Measurements from ENCODE around the gene AFG1L. TPM values are rescaled to one million over a fixed set of nuclear protein-coding genes. Genes with fewer than 3 reads are reported as not detected.

The AFG1L gene
- total RNA-seq, 1 experiment from 2014 or later = 6.8 TPM

DNA sequence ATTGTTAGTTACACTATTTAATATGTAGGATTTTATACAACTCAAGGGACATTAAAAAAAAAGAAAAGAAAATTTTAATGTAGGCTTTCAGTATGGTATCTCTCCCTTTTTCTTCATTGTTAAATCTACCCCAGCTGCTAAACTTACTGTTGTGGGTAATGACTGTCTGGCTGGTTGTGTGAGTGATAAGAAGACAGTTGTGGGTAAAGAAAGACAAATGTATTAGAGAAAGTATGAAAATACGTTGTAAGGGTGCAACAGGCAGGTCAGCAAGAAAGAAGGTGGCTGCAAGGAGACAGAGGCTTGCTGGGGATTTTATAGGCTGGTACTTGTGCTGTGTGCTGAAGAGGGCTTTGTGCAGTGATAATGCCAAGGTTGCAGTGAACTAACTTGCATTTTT lies 174.5 kb downstream of the AFG1L start:
- in situ Hi-C loops (cut with HindIII; ENCODE audit: low pct_unique_long_range_greater_than_20kb, low sequenced_read_pairs) = no loop called here

DNA sequence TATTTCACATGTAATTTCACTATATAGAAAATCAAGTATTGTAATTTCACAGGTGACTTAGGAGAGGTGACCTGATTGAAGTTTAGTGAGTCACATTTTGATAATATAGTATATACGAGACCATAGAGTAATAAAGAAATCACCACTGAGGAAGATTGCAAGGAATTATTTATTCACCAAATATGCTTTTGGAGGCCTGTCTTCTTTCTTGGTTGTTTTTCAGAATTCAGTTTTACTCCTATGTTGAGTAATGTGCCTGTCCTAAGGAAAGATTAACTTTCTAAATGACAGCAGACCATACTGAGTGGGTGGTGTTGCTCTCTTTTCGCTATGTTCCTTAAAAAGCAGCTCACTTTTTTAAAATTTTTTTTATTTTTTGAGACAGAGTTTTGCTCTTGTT lies 178.3 kb downstream of the AFG1L start:
- in situ Hi-C loops (cut with HindIII; ENCODE audit: low pct_unique_long_range_greater_than_20kb, low sequenced_read_pairs) = no loop called here
- DNase-seq (ENCODE audit: low read depth) = no peak

More for the DNA sequence above, 174.5 kb downstream of the AFG1L start:
- no peak for DNase-seq (ENCODE audit: low read depth)

DNA sequence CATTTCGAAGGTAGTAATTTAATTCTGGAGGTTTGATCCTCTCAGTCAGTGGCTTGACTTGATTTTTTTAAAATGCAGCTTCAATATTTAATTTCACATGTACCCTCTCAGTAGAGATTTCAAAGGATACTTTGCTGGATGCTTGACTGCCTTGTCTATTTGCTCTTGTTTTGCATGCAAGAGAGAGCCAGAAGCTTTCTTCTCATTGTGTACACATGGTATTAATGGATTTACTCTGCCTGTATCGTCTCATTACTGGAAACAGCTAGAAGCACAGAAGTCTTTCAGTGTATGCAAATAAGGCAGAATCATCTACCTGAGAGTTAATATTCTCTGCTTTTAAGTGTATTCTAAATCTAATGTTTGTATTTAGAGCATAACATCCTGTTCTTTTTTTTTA lies 181.5 kb downstream of the AFG1L start:
- DNase-seq (ENCODE audit: low read depth) = no peak
- in situ Hi-C loops (cut with HindIII; ENCODE audit: low pct_unique_long_range_greater_than_20kb, low sequenced_read_pairs) = no loop called here

DNA sequence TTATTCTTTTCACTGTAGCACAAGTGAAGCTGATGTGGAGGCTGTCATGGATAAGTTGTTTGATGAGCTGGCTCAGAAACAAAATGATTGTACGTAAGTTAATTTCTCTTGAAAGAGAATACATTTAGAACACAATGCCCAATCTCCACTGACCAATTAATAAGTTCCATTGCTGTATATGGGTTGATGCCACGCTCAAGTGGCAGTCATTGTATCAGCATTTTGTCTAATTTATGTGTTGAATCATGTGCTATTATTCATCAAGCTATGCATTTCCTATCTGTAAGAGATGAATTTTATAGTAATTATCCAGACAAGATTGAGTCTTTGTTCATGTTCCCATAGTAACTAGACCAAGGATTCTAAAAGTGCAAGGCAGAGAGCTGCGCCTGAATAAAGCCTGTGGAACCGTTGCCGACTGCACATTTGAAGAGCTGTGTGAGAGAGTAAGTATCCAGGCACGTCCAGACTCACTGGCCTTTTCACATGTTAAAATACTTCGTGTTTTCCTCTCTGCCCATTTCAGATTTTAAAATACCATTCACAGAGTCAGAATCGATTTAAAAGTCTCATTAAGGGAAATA lies 182.1 kb downstream of the AFG1L start:
- in situ Hi-C loops (cut with HindIII; ENCODE audit: low pct_unique_long_range_greater_than_20kb, low sequenced_read_pairs) = no loop called here
- no peak for DNase-seq (ENCODE audit: low read depth)

DNA sequence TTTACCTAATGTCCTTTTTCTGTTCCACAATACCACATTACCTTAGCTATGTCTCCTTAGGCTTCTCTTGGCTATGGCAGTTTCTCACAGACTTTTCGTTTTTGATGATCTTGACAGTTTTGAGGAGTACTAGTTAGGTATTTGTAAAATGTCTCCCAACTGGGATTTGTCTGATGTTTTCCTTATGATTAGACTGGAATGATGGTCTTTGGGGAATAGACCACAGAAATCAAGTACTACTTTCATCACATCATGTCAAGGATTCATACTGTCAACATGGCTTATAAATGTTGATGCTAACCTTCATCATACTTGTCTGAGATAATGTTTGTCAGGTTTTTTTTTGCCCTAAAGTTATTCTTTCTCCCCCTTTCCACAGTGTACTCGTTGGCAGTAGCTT lies 187.7 kb downstream of the AFG1L start:
- DNase-seq (ENCODE audit: low read depth) = no peak
- in situ Hi-C loops (cut with HindIII; ENCODE audit: low pct_unique_long_range_greater_than_20kb, low sequenced_read_pairs) = no loop called here

DNA sequence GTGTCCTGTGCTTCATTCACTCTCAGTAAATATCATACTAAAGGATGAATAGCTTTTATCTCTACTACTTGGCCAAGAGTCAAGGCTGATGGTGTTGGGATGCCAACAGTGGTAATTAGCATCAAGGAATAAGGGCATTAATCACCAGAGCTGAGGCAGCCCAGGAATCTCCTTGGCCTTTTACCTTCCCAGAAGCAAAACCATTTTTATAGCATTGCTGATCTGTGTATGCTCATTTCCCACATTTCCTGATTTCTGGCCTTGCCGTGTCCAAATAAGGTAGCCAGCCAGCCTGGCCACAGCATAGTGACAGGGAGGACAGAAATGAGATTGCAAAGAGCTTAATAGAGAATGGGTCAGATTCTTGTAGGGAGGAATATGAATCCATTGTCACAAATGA lies 189.2 kb downstream of the AFG1L start:
- no peak for DNase-seq (ENCODE audit: low read depth)
- in situ Hi-C loops (cut with HindIII; ENCODE audit: low pct_unique_long_range_greater_than_20kb, low sequenced_read_pairs) = no loop called here

DNA sequence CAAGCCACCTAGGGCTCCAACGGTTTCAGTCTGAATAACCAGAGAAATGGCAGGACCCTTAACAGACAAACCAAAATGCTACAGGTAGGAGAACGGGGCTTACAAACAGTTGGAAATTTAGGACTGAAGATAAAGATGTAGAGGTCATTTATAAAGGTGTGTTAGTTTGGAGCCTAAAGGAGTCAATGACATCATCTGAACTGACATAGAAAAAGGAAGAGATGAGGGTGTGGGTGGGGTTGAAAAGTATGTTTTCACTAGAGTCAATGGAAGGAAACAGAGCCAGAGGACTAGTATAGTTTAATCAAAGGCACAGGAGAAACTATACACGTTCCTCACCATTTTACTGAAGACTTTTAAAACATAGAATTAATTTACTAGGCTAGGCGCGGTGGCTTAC lies 194.8 kb downstream of the AFG1L start:
- DNase-seq (ENCODE audit: low read depth) = no peak
- in situ Hi-C loops (cut with HindIII; ENCODE audit: low pct_unique_long_range_greater_than_20kb, low sequenced_read_pairs) = no loop called here

DNA sequence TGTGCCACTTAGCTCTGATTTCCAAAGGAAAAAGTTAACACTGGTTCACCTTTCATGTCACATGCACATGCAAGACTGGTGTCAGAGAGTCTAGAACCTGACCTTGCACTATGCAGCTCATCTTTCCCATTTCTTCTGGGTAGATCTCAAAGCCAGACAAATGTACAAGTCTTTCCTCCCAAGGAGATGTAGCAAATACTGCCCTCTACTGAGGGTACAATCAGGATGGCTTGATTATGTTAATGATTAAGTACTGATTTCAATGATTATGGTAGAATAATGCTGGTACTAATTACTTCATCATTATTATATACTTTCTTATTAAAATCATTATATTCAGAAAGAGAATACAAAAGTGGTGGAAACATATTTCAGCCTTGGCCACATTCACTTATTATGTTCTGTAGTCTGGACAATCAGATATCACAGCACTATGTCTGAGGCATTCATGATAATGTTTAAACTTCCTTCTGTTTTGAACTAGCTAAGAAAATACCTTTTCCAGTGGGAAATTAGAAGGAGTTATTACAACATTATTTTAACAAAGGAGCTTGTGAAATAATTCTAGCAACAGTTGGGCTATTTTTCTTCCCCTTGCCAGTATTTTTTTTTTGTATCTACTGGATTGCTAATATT lies 197.4 kb downstream of the AFG1L start:
- DNase-seq (ENCODE audit: low read depth) = peak; percentile 13
- in situ Hi-C loops (cut with HindIII; ENCODE audit: low pct_unique_long_range_greater_than_20kb, low sequenced_read_pairs) = no loop called here

DNA sequence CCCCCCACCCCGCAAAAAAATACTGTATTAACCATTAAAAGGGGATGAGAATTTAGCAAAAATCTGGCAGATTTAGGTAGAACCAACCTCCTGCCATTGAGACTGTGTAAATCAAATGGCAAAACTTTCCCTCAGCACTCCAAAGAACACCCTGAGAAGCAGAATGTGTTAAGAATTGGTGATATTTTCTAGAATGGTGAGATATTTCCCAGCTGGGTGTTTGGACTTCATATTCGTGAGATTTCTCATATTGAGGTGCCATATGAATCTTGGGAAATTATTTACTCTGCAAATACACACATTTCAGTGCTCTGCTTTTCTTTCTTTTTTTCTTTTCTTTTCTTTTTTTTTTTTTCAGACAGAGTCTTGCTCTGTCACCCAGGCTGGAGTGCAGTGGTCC lies 199.6 kb downstream of the AFG1L start:
- in situ Hi-C loops (cut with HindIII; ENCODE audit: low pct_unique_long_range_greater_than_20kb, low sequenced_read_pairs) = no loop called here
- no peak for DNase-seq (ENCODE audit: low read depth)

DNA sequence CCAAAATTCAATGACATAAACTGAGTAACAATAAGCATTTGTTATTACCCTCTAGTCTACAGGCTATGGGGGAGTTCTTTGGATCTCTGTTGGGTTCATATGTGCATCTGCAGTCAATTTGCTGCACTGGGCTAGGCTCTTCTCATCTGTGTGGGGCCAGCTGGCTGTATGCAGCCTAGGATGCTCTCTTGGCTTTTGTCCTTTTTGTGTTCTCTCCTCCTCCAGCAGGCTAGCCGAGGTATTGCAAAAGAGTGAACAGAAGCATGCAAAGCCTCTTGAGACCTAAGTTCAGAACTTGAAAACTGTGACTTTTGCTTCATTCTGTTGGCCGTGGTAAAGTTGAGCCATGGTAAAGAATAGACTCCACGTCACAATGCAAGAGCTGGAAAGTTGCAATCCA lies 203.0 kb downstream of the AFG1L start:
- in situ Hi-C loops (cut with HindIII; ENCODE audit: low pct_unique_long_range_greater_than_20kb, low sequenced_read_pairs) = no loop called here

DNA sequence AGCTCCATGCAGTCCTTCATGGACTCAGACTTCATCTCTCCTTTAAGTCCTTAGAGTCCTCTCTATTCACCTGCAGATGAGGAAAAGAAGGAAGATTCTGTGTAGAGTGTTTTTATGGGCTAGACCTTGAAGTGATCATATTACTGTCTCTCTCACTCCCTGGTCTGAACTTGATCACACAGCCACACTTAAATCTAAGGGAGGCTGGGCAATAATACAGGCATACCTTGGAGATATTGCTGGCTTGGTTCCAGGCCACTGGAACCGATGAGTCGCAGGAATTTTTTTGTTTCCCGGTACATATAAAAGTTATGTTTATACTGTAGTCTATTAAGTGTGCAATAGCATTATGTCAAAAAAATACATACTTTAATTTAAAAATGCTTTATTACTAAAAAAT lies 206.7 kb downstream of the AFG1L start:
- in situ Hi-C loops (cut with HindIII; ENCODE audit: low pct_unique_long_range_greater_than_20kb, low sequenced_read_pairs) = no loop called here
- DNase-seq (ENCODE audit: low read depth) = peak; percentile 23

More for the DNA sequence above, 203.0 kb downstream of the AFG1L start:
- DNase-seq (ENCODE audit: low read depth) = no peak

DNA sequence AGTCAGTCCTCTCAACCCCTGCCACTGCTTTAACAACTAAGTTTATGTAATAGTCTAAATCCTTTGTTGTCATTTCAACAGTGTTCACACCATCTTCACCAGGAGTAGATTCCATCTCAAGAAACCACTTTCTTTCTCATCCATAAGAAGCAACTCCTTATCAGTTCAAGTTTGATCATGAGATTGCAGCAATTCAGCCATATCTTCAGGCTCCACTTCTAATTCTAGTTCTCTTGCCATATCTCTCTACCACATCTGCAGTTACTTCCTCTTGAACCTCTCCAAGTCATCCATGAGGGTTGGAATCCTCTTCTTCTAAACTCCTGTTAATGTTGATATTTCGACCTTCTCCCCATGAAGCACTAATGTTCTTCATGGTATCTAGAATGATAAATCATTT lies 208.0 kb downstream of the AFG1L start:
- in situ Hi-C loops (cut with HindIII; ENCODE audit: low pct_unique_long_range_greater_than_20kb, low sequenced_read_pairs) = no loop called here
- no peak for DNase-seq (ENCODE audit: low read depth)

DNA sequence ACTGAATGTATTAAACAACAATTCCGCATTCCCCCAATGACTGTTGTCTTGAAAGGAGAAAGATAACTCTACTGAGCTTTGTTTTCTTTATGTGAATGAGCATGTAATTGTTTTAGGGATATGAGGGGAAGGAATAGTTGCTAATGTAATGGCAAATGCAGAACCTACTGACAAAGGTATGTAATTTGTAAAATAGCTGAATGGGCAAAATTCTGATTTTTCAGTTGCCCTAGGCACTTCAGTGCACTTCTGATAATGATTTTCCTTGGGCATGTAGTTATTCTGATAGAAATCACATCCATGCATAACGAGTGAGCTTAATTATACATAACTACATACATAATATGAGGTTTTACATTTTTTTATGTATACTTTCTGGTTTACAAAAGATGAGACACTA lies 212.5 kb downstream of the AFG1L start:
- no peak for DNase-seq (ENCODE audit: low read depth)
- in situ Hi-C loops (cut with HindIII; ENCODE audit: low pct_unique_long_range_greater_than_20kb, low sequenced_read_pairs) = no loop called here

DNA sequence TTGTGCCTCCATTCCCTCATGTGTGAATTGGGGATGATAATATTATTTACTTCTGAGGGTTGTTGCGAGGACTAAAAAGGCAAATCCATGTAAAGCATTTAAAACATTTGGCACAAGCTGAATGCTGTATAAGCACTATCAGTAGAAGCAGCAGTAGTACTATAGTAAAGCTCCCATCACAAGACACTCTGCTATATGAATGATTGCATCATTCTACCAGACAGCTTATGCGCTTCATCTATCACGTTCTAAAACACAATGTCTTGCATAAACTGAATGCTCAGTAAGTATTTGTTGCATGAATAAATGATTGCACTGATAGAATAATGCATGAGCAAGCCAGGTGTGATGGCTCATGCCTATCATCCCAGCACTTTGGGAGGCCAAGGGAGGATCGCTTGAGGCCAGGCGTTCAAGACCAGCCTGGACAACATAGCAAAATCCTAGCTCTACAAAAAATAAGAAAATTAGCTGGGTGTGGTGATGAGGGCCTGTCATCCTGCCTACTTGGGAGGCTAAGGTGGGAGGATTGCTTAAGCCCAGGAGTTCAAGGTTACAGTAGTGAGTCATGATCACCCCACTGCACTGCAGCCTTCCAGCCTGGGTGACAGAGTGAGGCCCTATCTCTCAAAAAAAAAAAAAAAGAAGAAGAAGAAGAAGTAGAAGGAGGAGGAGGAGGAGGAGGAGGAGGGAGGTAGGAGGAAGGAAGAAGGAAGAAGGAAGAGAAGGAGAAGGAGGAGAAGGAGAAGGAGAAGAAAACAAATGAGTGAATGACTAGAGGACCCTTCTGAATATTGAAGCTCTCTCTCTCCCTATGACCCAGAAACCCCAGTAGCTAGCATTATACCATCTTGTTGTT lies 215.8 kb downstream of the AFG1L start:
- DNase-seq (ENCODE audit: low read depth) = no peak
- in situ Hi-C loops (cut with HindIII; ENCODE audit: low pct_unique_long_range_greater_than_20kb, low sequenced_read_pairs) = no loop called here

DNA sequence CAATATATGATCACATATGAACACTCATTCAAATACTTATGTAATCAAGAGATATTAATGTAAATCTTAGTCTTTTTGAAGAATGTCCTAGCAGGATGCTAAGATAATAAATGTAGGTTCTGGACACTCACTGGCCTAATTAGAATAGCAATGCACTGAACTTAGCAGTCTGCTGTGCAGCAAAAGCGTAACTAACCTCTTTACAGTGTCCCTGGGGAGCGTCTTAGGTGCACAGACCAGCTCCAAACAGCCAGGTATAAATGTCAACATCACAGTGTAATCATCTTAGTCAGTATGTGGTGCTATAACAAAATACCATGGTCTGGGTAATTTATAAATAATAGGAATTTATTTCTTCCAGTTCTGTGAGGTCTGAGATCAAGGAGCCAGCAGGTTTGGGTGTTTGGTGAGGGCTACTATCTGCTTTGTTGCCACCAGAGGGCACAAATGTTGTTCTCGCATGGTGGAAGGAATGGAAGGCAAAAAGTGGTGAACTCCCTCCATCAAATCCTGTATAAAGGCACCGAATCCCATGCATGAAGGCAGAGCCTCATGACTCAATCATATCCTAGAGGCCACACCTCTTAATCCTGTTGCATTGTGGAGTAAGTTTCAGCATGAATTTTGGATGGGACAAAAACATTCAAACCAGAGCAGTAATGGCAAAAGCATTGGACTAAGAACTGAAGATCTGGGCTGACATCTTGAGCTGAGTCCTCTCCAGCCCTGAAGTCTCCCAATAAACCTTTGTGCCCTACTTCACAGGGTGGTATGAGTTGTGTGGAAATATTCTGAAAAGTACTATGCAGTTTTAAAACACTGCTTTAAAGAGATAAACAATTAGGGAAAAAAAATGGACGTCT lies 224.1 kb downstream of the AFG1L start:
- peak; percentile 15 for DNase-seq (ENCODE audit: low read depth)

DNA sequence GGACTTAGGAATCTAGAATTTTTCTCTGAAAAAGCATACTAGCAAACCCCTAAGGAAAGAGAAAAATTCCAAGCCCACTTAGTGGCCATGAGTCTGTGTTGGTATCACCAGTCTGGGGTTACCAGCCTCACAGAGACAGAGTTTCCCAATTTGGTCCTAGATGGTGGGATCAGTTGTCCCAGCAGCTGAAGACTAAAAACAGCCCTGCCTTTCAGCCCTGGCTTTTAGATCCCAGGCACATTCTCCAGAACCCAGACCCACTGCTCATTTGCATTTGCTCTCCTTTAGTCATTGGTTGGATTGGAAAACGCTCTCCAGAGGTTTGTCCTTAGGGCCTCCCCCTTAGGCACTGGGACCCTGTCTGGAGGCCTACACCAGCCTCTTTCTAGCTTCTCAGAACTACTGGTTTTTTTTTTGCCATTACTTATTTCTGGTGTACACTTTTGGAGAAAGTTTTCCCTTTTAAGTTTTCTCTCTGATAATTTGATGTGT lies 226.8 kb downstream of the AFG1L start:
- no peak for DNase-seq (ENCODE audit: low read depth)
- in situ Hi-C loops (cut with HindIII; ENCODE audit: low pct_unique_long_range_greater_than_20kb, low sequenced_read_pairs) = no loop called here

More for the DNA sequence above, 224.1 kb downstream of the AFG1L start:
- in situ Hi-C loops (cut with HindIII; ENCODE audit: low pct_unique_long_range_greater_than_20kb, low sequenced_read_pairs) = no loop called here

DNA sequence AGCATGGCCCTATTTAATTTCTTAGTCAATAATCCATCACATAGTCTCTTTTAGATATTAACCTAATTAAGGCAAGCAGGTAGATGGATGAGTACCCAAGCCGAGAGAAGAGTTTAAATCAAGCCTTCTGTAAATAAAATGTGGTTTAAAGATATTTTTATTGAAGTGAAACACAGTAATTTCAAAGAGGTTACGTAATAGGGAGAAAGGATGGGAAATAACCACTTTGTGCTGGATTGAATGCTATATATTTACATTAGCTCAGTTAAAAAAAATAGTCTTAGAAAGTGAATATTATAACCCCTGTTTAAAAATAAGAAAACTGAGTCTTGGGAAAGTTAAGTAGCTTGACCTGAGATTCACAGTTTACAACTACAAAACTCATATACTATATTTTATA lies 228.8 kb downstream of the AFG1L start:
- DNase-seq (ENCODE audit: low read depth) = no peak
- in situ Hi-C loops (cut with HindIII; ENCODE audit: low pct_unique_long_range_greater_than_20kb, low sequenced_read_pairs) = no loop called here

DNA sequence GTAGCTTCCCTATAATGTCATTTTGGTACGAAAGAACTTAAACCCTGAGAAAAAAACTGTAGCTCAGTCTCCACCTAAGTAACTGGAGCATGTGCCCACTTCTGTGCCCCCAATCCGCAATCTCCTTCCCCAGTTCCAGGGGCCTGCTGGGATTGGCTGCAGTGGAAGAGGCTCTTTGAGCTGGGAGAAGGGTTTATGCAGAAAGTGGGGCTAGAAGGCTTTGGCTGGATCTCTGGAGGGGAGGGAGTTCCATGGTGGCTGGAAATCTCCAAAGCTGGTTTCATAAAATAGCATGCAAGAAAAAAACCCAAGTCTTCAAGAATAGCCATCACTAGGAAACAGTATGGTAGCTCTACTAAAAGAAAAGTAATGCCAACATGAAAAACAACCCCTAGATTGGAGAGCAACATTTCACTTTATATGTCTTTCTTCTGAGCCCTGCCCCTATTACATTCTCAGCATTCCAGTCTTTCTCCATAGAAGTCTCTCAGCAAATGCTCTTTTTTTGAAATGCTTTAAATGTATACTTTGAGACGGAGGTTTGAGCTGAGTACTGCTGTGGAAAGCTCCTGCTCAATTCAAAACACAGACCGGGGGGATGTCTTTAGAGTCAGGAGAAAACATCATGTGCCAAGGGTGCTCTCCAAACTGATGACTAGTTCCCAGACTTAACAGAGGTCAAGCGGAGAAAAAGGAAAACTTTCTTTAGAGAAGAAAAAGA lies 229.8 kb downstream of the AFG1L start:
- in situ Hi-C loops (cut with HindIII; ENCODE audit: low pct_unique_long_range_greater_than_20kb, low sequenced_read_pairs) = no loop called here

More for the DNA sequence above, 229.8 kb downstream of the AFG1L start:
- no peak for DNase-seq (ENCODE audit: low read depth)

Data from Caki2 (cell line).